Kidney (tissue), 14 donors: ENCODE measurements around the gene FANCC. TPM values are rescaled to one million over a fixed set of nuclear protein-coding genes. Genes with fewer than 3 reads are reported as not detected.

Experiments used
- DNase-seq, 5 donors: peaks; one replicate each; pipeline ENCODE4 v3.0.0-alpha.2; 2013 to 2020
- FAIRE-seq: peaks from 2 replicates; lab custom pipeline; 2012; peaks lifted over from hg19 to GRCh38; lab: Jason Lieb, UNC
- H3K27ac ChIP-seq, 2 donors: one replicate each; pipeline ENCODE4 v1.7.0; 2013; ENCODE audit warnings: low read depth in 2 of 2, low read length in 2 of 2, inconsistent platforms in 1 of 2
- H3K27me3 ChIP-seq: one replicate; pipeline ENCODE4 v1.7.1; 2013; ENCODE audit warnings: low read length, inconsistent platforms; ENCODE audit not compliant: control insufficient read depth, insufficient read depth
- H3K36me3 ChIP-seq, 3 donors: one replicate each; pipeline versions ENCODE4 v1.7.0 to v1.7.1; 2013; ENCODE audit warnings: low read length in 3 of 3, control low read depth in 1 of 3, inconsistent platforms in 1 of 3; ENCODE audit not compliant: insufficient read depth in 3 of 3, control insufficient read depth in 2 of 3
- H3K4me1 ChIP-seq, 3 donors: one replicate each; pipeline versions ENCODE4 v1.7.0 to v1.7.1; 2013; ENCODE audit warnings: low read length in 3 of 3, inconsistent platforms in 1 of 3, low read depth in 1 of 3; ENCODE audit not compliant: control insufficient read depth in 2 of 3, insufficient read depth in 2 of 3
- H3K4me3 ChIP-seq, 3 donors: one replicate each; pipeline versions ENCODE4 v1.7.0 to v1.8.1; 2013; ENCODE audit warnings: low read length in 3 of 3, control low read depth in 1 of 3, inconsistent platforms in 1 of 3
- H3K9ac ChIP-seq, 3 donors: one replicate each; pipeline versions ENCODE4 v1.7.0 to v1.7.1; 2013; ENCODE audit warnings: low read length in 3 of 3, control low read depth in 1 of 3, inconsistent platforms in 1 of 3
- H3K9me3 ChIP-seq, 3 donors: one replicate each; pipeline versions ENCODE4 v1.7.0 to v1.7.1; 2013; ENCODE audit warnings: low read length in 3 of 3, control low read depth in 1 of 3, inconsistent platforms in 1 of 3; ENCODE audit not compliant: control insufficient read depth in 2 of 3, insufficient read depth in 1 of 3
- CTCF ChIP-seq: IDR thresholded peaks from 3 replicates; pipeline ENCODE4 v1.5.1; 2012; ENCODE audit warnings: mild to moderate bottlenecking, moderate library complexity, borderline replicate concordance; ENCODE audit not compliant: insufficient read depth; ENCODE audit errors: extremely low read depth
- intact Hi-C: fragments of 100-400 bp; cut with DNase I; formaldehyde crosslinking; loops from one replicate; pipeline ENCODE4 v1.11.1; 2022
- polyA plus RNA-seq: library from polyadenylated mRNA; stranded (reverse); fragments of 350-450 nt; fragmentation: Illumina TruSeq; extraction: RNeasy Lipid Tissue Mini Kit (QIAGEN cat#74804); gene quantifications from one replicate; pipeline ENCODE4 v1.2.3, GENCODE V29; 2014; ENCODE audit warnings: low read depth, low replicate concordance; ENCODE audit not compliant: insufficient read depth
- total RNA-seq: library from RNA; stranded (reverse); fragmentation: NEBNext Ultra II Directional; extraction: Animal tissue kit (Norgen Biotek cat#: 25700); gene quantifications from one replicate; pipeline ENCODE4 v1.2.1, GENCODE V29; 2021
- donor health status: control.
- donor health status: control.
- donor health status: control.
- donor health status: control.
- donor health status: control.
- donor health status: DM: yes; HTN: yes; CAD: no.
- donor health status: Normal renal cell carcinoma (clear cell type).

The FANCC gene
- total and polyA plus RNA-seq, 2 donors from 2014 or later, result 7.5 to 10.8 TPM

DNA sequence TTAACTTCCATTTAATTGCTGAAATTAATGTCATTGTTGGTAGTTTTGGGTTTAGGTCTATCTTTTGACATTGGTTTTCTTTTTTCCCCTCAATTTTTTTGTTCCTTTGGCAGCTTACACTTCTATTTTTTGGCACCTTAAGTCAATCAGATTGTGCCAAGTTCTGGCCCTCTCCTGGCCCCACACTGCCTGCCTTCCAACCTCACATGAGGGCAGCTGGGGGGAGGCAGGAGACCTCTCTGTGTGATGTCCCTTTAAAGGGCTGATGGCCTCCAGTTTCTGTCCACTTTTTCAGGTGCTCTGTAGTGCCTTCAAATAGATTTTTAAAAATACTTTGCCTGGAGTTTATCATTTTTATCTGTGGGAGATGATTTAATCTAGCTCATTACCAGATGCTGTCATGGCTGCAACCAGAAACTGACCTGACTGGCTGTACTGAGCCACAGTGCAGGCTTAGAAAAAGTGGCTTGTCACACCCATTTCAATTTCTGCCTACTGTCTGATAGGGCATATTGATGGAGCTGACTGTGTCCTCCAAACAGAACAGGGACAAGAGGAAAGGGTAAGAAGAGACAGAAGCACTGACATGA lies 196.6 kb downstream of the FANCC start:
- no peaks in the 10 kb centered on the region for H3K27me3 ChIP-seq
- peaks cover 0 to 7% (median 2%) of the 10 kb centered on the region in 3 donors for H3K36me3 ChIP-seq
- no peak overlapping the region for H3K4me3 ChIP-seq
- no peak for DNase-seq
- H3K27ac ChIP-seq, result no peak overlapping the region
- H3K4me1 ChIP-seq, result peaks cover 0 to 2% (median 2%) of the 10 kb centered on the region in 3 donors
- no peak overlapping the region for H3K9ac ChIP-seq
- intact Hi-C loops, result loop anchor here (10.0 kb wide), 1 partner anchor 336 kb away; no protein-coding TSS in a partner anchor
- H3K9me3 ChIP-seq, result no peaks in the 10 kb centered on the region
- FAIRE-seq, result no peak
- TF ChIP-seq CTCF, result no peak

- no peak for TF ChIP-seq CTCF
- H3K9ac ChIP-seq, result no peak overlapping the region
- peaks cover 0 to 2% (median 2%) of the 10 kb centered on the region in 3 donors for H3K4me1 ChIP-seq
- peaks cover 2 to 7% (median 2%) of the 10 kb centered on the region in 3 donors for H3K36me3 ChIP-seq
- intact Hi-C loops, result no loop called here
- FAIRE-seq (no peak), DNase-seq (no peak)
- H3K27me3 ChIP-seq, result no peaks in the 10 kb centered on the region
- no peak overlapping the region for H3K4me3 ChIP-seq
- H3K9me3 ChIP-seq, result no peaks in the 10 kb centered on the region
- H3K27ac ChIP-seq, result no peak overlapping the region
These were observed 198.9 kb downstream of the FANCC start for GRCh38 chr9:95118596-95118995.

DNA sequence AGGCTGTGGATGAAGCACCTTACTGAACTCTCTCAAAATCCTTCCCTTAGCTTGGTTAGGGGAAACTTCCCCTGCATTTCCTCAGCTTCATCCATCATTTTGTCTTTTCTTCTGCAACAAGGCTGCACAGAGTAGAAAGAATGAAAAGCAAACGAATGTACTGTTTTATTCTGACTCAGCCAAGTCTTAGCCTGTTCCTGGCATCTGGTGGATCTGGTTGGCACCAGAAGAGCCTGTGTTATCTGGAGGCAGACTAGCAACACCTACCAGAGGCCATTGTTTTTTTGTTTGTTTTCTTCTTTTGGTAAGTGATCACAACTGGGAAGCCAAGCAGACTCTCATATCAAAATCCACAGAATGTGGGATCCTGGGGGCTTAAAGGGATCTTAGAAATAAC lies 200.7 kb downstream of the FANCC start:
- DNase-seq (no peak), FAIRE-seq (no peak)
- Histone ChIP-seq H3K4me3 (no peak overlapping the region), H3K27ac (no peak overlapping the region), H3K27me3 (no peaks in the 10 kb centered on the region), H3K9ac (no peak overlapping the region), H3K36me3 (peaks cover 2 to 9% (median 5%) of the 10 kb centered on the region in 3 donors), H3K4me1 (peaks cover 0 to 2% (median 2%) of the 10 kb centered on the region in 3 donors), H3K9me3 (no peaks in the 10 kb centered on the region)
- no peak for TF ChIP-seq CTCF
- intact Hi-C loops, result no loop called here
